HS-5 (cell line): ENCODE results near the gene APEH.

Experiments
- DNase-seq: peaks from one replicate; pipeline ENCODE4 v3.0.0-alpha.2; 2012; ENCODE audit warnings: low read depth

APEH gene

DNA sequence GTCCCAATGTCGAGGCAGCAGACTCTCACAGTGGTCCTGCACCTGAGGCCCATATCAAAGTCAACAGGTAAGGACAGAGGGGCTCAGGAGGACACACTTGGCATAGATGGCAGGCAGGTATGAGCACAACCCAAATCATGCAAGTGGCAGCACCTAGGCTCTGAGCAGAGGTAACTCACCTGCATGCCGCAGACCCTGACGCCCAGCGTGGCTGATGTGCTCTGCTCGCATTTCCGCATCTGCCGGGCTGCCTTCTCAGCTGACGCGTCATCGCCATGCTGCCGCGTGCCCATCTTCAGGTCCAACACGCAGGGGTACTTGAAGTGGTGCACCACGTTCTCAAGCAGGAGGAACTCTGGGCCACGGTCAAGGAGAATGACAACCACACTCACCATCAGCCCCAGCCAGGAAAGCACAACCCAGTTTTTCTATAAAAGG lies 53.8 kb downstream of the APEH start:
- no peak for DNase-seq

DNA sequence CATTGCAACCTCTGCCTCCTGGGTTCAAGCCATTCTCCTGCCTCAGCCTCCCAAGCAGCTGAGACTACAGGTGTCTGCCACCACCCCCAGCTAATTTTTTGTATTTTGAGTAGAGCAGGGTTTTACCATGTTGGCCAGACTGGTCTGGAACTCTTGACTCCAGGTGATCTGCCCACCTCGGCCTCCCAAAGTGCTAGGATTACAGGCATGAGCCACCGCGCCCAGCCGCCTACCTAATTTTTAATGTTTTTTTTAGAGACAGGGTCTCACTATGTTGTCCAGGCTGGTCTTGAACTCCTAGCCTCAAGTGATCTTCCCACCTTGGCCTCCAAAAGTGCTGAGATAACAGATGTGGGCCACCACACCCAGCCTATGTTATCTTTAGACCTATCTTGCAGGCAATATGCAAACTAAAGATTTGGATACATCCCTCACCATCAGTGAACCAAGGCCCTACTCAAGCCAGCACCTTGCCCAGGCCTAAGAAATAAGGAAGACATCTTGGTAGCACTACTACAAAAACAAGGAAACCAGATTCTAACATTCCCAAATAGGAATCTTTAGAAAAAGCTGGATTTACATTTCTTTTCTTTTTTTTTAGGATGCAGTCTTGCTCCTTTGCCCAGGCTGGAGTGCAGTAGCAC lies 55.9 kb downstream of the APEH start:
- no peak for DNase-seq

GRCh38 chr3:49732597-49732996 lies 58.4 kb downstream of the APEH start:
- DNase-seq, result no peak

GRCh38 chr3:49733551-49733950 lies 59.4 kb downstream of the APEH start:
- DNase-seq, result no peak
